HG03575 (cell line): Measurements from ENCODE around the gene STRN.
"Not testable (repeated sequence)": the region's sequence is repeated elsewhere in the genome, so short reads cannot be mapped to it uniquely, and the experiment has no call there.

ENCODE experiments used
- ATAC-seq: cut with Tn5 transposase; IDR thresholded peaks from one replicate; pipeline ENCODE4 v1.9.1; 2021; ENCODE audit not compliant: unreplicated experiment, insufficient number of reproducible peaks, low FRiP score; ENCODE audit errors: extremely low read depth

STRN gene, protein sequence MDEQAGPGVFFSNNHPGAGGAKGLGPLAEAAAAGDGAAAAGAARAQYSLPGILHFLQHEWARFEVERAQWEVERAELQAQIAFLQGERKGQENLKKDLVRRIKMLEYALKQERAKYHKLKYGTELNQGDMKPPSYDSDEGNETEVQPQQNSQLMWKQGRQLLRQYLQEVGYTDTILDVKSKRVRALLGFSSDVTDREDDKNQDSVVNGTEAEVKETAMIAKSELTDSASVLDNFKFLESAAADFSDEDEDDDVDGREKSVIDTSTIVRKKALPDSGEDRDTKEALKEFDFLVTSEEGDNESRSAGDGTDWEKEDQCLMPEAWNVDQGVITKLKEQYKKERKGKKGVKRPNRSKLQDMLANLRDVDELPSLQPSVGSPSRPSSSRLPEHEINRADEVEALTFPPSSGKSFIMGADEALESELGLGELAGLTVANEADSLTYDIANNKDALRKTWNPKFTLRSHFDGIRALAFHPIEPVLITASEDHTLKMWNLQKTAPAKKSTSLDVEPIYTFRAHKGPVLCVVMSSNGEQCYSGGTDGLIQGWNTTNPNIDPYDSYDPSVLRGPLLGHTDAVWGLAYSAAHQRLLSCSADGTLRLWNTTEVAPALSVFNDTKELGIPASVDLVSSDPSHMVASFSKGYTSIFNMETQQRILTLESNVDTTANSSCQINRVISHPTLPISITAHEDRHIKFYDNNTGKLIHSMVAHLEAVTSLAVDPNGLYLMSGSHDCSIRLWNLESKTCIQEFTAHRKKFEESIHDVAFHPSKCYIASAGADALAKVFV

DNA sequence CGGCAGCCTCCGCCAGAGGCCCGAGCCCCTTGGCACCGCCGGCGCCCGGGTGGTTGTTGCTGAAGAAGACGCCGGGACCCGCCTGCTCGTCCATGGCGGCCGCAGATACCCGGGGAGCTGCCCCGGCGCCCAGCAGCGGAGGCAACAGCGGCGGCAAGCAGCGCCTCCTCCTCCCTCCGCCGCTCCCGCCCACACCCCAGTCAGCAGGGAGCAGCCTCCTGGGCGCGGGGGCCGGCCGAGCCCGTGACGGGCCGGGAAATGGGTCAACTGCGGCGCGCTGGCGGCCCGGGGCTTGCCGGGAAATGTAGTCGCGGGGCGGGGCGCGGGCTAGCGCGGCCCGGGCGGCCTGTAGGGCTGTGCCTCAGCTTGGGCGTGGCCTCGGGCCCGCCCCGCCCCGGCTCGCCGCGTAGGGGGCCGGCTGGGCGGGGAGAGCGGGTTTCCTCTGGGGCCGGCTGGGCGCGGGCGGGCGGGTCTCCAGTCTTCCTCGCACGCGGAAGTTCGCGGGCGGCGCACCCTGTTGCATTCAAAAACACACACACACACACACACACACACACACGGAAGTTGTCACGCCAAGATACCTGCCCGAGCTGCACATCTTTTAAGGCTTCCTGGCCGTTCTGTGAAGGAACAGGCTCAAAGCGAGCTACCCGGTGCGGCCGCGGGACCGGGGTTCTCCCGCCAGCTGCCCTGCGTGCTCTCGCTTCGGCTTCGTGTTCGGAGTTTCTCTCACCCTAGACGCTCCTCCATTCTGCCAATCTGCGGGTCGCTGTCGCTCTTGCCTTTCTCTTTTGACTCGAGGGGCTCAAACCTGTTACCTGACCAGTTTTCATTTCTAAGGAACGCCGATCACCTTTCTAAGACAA, at the start of gene STRN:
TSS of gene STRN (minus strand) at position 167 of the 866 bp plus-strand sequence. CDS start at position 94, 73 bp downstream.
- ATAC-seq: peak; percentile 94

DNA sequence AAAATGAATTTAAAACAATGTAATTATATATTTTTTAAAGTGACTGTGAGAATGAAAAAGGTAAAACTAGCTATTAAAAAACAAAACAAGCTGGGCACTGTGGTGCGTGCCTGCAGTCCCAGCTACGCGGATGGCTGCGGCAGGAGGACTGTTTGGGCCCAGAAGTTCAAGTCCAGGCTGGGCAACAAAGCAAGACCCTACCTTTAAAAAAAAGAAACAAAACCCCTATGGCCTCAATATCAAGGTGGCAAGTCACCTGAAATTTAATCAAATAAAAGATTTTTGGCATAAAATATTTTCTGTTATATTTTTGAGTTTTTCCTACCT, 46.9 kb upstream of the STRN start:
- no peak for ATAC-seq

DNA sequence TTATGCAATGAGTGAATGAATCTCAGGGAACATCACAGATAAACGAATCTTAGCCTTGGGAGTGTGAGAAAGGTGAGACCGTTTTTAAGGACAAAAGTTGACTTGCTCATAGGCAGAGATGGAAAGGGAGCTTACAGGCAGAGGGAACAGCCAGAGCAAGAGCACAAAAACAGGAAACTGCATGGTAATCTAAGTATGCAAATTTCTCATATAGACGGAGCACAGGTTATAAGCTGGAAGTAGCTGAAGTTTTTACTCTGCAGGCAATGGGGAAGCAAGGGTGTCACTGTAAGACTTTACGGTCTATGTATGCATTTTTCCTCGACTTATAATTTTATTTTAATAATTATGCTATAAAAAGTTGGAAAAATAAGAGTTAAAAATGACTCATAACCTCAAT, 44.8 kb upstream of the STRN start:
- no peak for ATAC-seq

DNA sequence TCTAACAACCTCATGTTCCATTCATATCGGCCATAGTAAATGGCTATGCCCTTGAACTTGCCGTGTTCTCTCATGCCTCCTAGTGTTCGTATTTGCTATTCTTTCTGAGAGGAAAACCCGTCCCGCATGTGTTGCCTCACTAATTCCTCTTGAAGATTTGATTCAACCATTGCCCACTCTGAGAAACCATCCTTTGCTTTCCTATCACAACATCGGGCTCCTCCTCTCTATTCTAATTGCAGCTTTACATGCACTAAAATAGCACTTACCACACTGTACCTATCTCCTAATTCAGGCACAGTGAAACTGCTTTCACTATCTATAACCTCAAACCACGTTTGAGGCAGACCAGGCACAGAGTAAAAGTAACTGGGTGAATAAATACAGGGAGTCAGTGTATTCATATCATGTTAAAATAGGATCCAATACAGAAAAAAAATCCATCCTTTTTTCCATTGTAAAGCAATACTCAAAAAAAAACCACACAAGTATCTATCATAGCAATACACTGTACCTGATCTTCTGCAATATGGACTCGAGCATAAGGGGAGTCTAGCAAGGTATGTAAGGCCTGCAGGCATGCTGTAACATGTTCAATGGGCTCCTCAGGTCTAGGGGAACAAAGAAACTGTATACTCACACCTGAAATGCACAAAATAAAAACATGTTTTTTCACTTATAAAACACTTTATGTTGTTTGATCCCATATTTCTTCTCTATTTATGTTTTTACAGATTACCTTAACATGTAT, 39.0 kb upstream of the STRN start:
- peak; percentile 98 for ATAC-seq

DNA sequence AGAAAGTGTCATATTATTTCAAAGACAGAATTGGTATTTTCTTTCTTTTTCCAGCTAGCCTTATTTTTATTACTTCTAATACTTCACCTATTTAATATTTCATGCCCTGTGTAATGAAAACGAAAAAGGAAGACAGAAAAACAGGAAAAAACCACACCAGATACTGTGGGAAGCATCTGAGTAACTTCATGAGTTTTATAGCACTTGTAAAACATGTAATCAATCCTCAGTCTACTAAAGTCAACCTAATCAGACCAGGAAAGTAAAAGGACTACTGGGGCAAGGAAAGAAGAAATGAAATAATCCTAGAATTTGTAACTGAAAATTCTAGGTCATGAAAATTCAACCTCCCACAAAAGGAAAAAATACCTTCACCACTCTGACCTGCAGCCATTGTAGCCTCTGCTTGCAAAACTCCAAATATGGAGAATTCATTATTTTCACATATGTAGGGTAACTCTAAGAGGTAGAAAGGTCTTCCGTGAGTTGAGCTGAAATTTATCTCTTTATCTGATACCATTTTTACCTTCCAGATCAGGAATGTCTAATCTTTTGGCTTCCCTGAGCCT, 34.7 kb upstream of the STRN start:
- ATAC-seq: no peak

DNA sequence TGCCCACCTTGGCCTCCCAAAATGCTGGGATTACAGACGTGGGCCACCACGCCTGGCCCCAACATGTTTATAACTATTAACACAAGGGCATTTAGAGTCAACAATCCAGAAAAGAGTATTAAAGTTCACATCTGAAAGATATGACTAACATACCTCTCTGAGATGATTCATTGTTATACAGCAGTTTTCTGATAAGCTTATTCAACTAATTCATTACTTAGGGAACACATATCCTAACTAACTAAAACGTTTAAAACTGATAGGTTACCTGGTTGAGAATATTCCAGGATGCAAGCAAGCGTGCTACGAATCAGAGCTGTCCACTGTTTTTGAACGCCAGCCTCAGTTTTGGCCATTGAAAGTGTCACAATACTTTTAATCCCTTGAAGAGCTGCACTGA, 34.0 kb upstream of the STRN start:
- no peak for ATAC-seq

DNA sequence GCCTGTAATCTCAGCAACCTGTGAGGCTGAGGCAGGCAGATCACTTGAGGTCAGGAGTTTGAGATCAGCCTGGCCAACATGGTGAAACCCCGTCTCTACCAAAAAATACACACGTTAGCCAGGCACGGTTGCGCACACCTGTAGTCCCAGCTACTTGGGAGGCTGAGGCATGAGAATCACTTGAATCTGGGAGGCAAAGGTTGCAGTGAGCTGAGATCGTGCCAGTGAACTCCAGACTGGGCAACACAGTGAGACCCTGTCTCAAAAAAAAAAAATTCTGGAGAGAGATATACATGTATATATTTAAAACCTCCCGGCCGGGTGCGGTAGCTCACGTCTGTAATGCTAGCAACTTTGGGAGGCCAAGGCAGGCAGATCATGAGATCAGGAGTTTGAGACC, 33.1 kb upstream of the STRN start:
- not testable (repeated sequence) for ATAC-seq

DNA sequence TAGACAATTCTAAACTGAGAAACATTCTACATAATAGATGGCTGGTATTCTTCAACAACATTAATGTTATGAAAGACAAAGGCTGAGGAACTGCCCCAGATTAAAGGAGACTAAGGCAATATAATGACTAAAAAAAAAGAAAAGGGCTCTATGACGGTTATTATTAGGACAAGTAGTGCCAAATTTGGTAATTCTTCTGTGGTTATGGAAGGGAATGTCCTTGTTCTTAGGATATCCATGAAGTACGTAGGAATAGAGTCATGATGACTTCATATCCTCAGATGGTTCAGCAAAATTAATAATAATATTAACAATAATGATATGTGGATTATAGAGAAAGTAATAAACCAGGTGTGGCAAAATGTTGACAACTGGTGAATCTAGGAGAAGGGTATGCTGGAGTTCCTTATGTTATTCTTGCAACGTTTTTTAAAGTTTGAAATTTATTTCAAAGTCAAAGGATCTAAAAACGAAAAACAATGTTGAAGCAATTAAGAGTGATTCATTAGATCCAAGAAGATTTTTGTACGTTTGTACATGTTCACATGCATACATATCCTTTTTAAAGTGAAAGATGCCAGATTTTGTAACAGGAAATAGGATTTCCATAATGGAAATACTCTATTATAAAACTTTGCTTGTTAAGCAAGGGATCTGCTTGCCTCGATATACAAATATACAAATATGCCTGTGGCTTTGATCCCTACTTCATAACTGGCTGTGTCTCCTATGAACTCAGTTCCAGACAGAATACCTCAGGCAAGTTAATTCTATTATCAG, 27.7 kb upstream of the STRN start:
- ATAC-seq: no peak

DNA sequence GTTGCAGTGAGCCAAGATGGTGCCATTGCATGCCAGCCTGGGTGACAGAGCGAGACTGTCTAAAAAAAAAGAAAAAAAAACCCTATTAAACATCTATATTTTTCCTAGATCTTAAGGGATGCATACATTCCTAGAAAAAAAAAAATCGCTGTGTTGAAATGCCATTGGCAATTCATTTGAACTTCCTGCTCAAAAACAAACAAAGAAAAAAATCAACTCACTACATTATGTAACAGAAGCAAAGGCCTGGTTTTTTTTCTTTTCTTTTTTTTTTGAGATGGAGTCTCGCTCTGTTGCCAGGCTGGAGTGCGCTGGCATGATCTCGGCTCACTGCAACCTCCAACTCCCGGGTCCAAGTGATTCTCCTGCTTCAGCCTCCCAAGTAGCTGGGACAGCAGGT, 21.7 kb upstream of the STRN start:
- no peak for ATAC-seq

DNA sequence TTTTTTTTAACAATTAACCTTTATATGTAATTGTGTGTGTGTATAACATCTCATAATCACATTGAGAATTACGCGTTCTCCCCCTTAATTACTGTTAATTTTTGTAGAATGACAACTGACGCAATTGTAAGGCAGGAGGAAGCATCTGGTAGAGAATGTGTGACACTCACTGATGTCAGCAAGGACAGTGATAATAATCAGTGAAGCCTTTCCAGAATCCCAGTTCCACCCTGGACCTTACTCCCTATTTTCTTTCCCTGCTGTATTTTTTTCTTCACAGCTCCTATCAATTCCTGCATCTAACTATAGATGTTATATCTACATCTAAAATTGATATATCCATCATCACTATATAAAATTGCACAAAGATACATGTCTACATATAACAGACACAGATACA, 16.1 kb upstream of the STRN start:
- ATAC-seq: no peak

DNA sequence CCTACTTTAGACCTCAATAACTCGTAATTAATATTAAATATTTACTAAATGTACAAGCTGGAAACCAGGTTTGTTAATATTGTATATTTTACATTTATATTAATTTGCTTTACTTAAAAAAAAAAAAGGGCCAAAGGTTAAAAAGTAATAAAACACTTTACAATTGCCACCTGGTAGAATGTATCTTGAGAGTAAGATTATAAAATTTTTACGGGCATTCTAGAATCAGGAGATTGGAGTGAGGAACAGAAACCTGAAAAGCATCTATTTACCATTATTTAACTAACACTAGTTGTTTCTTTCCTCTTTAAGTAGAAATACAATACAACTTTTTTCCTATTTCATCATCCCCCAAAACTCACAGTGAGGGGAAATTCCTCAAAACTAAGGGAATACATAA, 15.6 kb upstream of the STRN start:
- ATAC-seq: no peak

DNA sequence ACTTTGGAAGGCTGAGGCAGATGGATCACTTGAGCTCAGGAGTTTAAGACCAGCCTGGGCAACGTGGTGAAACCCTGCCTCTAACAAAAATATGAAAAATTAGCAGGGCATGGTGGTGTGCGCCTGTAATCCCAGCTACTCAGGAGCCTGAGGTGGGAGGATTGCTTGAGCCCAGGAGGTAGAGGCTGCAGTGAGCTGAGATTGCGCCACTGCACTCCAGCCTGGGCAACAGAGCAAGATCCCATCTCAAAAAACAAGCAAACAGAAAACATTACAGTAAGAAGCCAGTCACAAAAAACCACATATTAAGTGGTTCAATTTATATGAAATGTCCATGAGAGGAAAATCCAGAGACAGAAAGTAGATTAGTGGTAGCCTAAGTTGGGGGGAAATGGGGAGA, 12.7 kb upstream of the STRN start:
- not testable (repeated sequence) for ATAC-seq

DNA sequence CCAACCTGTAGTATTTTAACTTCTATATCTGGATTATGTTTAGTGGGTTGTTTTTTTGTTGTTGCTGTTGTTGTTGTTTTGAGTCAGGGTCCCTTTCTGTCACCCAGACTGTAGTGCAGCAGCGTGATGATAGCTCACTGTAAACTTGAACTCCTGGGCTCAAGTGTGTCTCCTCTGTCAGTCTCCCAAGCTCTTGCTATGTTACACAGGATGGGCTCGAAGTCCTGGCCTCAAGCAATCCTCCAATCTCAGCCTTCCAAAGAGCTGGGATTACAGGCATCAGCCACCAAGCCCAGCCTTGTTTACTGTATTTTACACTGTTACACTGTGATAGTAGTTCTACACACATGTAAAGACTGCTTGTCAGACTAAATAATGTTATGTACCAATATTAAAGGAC, 9.7 kb upstream of the STRN start:
- ATAC-seq: no peak

DNA sequence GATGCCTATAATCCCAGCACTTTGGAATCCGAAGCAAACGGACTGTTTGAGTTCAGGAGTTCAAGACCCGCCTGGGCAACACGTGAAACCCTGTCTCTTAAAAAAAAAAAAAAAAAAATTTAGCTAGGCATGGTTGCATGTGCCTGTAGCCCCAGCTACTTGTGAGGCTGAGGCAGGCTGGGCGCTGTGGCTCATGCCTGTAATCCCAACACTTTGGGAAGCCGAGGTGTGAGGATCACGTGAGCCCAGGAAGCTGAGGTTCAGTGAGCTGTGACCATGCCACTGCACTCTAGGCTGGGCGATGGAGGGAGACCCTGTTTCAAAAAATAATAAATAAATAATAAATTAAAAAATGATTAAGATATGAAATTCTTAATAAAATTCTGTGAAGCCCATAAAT, 9.0 kb upstream of the STRN start:
- no peak for ATAC-seq

DNA sequence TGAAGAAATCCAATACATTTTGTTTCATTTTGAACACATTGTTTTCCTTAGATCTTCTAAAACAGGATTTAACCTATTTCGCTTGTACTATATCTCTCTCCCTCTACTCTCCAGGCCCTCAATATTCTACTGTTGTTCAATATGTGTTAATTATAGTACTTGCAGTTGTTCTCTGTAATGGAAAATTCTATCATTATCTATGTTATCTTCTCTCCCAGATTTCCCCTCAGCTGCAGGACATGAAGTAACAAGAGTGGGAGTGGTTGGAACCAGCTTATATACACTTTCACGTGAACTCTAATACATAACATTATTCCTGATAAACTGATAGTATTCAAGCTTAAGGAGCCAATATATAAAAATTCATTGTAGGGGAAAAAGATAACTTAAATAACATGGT, 7.0 kb upstream of the STRN start:
- ATAC-seq: no peak

DNA sequence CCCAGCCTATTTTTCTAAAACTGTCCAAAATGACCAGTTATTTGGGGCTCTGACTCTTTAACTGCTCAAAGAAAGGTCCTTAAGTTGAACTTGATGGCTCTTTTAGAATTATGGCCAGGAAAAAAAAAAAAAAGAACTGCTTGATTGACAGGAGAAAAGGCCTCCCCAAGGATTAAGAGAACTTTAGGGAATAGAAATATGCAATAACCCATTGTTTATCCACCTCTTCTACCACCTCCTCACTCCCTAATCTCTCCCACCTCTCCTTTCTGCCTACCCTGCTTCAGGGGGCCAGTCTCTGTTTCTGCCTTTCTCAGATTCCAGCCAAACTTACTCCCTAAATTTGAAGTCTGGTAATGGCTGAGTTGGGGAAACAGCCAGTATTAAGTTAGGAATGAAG, 5.7 kb upstream of the STRN start:
- ATAC-seq: no peak

DNA sequence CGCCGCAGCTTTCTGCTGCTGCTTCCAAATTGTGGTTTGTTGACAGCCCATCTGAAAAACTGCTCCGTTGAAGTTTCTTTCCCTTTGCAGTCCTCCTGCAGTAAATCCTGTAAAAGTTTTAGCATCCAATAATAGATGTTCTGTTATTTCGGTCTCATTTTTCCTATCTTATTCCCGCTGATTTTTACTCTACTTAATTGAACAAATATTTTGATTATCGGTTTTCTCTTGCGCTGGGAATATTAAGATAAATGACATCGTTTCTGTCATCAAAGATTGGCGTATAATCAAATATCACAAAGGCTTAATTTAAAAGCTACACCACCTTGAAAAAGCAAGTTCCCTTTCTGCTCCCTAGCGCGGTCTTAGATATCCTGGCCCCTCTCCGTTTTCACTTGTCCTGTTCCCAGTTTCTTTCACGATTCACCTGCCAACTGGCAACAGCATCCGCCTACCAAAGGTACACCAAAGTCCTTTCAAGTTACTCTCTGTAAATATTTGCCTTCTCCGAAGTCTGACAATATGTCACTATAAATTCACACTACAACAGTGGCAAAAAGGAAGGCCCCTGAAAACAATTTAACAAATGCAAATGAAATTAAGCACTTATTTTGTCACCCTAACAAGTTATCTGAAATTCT, 1.0 kb upstream of the STRN start:
- ATAC-seq: no peak
